ENCODE measurements around the gene DRP2.
"Not testable (repeated sequence)": the region's sequence is repeated elsewhere in the genome, so short reads cannot be mapped to it uniquely, and the experiment has no call there.

DRP2 gene

GRCh38 chrX:101252634-101253033 is 33.0 kb downstream of the DRP2 start:
- DNase-seq = no peak

- no peak for DNase-seq
Measured at GRCh38 chrX:101257448-101258258, 38.1 kb downstream of the DRP2 start.

GRCh38 chrX:101258259-101258581 is 38.6 kb downstream of the DRP2 start:
- DNase-seq = no peak

GRCh38 chrX:101260435-101260834 is 40.8 kb downstream of the DRP2 start:
- peak; percentile 8 for DNase-seq

GRCh38 chrX:101262590-101262989 is 43.0 kb downstream of the DRP2 start:
- no peak for DNase-seq

GRCh38 chrX:101263766-101264165 is 44.2 kb downstream of the DRP2 start:
- DNase-seq = no peak

GRCh38 chrX:101265869-101266428 is 46.4 kb downstream of the DRP2 start:
- no peak for DNase-seq

- no peak for DNase-seq
Measured at GRCh38 chrX:101274198-101274597, 54.6 kb downstream of the DRP2 start.

- no peak for DNase-seq
Measured at GRCh38 chrX:101276238-101276637, 56.7 kb downstream of the DRP2 start.

GRCh38 chrX:101287402-101287801 is 67.8 kb downstream of the DRP2 start:
- peak; percentile 72 for DNase-seq

- DNase-seq = no peak
Measured at GRCh38 chrX:101290957-101291603, 71.5 kb downstream of the DRP2 start, which contains the start of gene TAF7L. TAF7L (minus strand) TSS chrX:101291334; CDS start chrX:101287543, 3,791 bp downstream.

- DNase-seq = not testable (repeated sequence)
Measured at GRCh38 chrX:101295603-101296002, 76.0 kb downstream of the DRP2 start.

GRCh38 chrX:101303790-101304189 is 84.2 kb downstream of the DRP2 start:
- DNase-seq = no peak
